Effector memory CD8-positive, alpha-beta T cell (primary cell): Measurements from ENCODE around the gene ABHD17A.
A peak's percentile ranks its signal among the peaks of the same experiment; 100 is the strongest.

Source experiments
- ATAC-seq: fragments of 150-1000 bp; cut with Tn5 transposase; replicated peaks from 2 replicates; pipeline ENCODE4 v1.10.0; 2021; ENCODE audit warnings: mild to moderate bottlenecking, moderate library complexity
- DNase-seq, 3 experiments: peaks; one replicate each; pipeline ENCODE4 v3.0.0; 2021
- H3K27ac Mint-ChIP-seq, 2 donors: one replicate each; pipeline ENCODE4 v1.8.0; 2022; ENCODE audit warnings: mild to moderate bottlenecking in 2 of 2, mixed read lengths in 2 of 2, moderate library complexity in 2 of 2
- H3K27me3 Mint-ChIP-seq, 2 donors: one replicate each; pipeline ENCODE4 v1.8.0; 2022; ENCODE audit warnings: mixed read lengths in 2 of 2
- H3K36me3 Mint-ChIP-seq: one replicate; pipeline ENCODE4 v1.8.0; 2022; ENCODE audit warnings: mild to moderate bottlenecking, moderate library complexity, mixed read lengths; ENCODE audit not compliant: insufficient read depth
- H3K4me1 Mint-ChIP-seq, 2 donors: one replicate each; pipeline ENCODE4 v1.8.0; 2022; ENCODE audit warnings: low read depth in 2 of 2, mixed read lengths in 2 of 2
- H3K4me3 Mint-ChIP-seq, 2 donors: one replicate each; pipeline ENCODE4 v1.8.0; 2022; ENCODE audit warnings: mild to moderate bottlenecking in 2 of 2, mixed read lengths in 2 of 2, moderate library complexity in 2 of 2
- H3K9me3 Mint-ChIP-seq, 2 donors: one replicate each; pipeline ENCODE4 v1.8.0; 2022; ENCODE audit warnings: mixed read lengths in 2 of 2

ABHD17A gene

GRCh38 chr19:1873524-1874473 lies 11.5 kb downstream of the ABHD17A start:
- no peak for DNase-seq
- Mint-ChIP-seq H3K27ac (peak overlapping the region; percentile 92 to 96), H3K9me3 (no peaks in the 10 kb centered on the region), H3K36me3 (peaks cover 67% of the 10 kb centered on the region), H3K4me3 (peak overlapping the region; percentile 96 to 99), H3K4me1 (peaks cover 31 to 33% of the 10 kb centered on the region in 2 donors), H3K27me3 (no peaks in the 10 kb centered on the region)
- ATAC-seq: no peak

- peak overlapping the region; percentile 96 to 99 for H3K4me3 Mint-ChIP-seq
- ATAC-seq: no peak
Measured at GRCh38 chr19:1872807-1873523, 12.3 kb downstream of the ABHD17A start.

GRCh38 chr19:1871630-1872029 lies 13.7 kb downstream of the ABHD17A start:
- DNase-seq (no peak), ATAC-seq (no peak)
- Mint-ChIP-seq H3K4me3 (no peak overlapping the region), H3K9me3 (no peaks in the 10 kb centered on the region), H3K36me3 (peaks cover 60% of the 10 kb centered on the region), H3K4me1 (peaks cover 32 to 33% of the 10 kb centered on the region in 2 donors), H3K27me3 (no peaks in the 10 kb centered on the region), H3K27ac (no peak overlapping the region)

More at GRCh38 chr19:1872807-1873523, 12.3 kb downstream of the ABHD17A start:
- Mint-ChIP-seq H3K9me3 (no peaks in the 10 kb centered on the region), H3K4me1 (peaks cover 32 to 33% of the 10 kb centered on the region in 2 donors), H3K27me3 (no peaks in the 10 kb centered on the region), H3K36me3 (peaks cover 66% of the 10 kb centered on the region), H3K27ac (peak overlapping the region in 1 of 2 donors; percentile 96)
- no peak for DNase-seq

GRCh38 chr19:1871140-1871597 lies 14.1 kb downstream of the ABHD17A start:
- H3K4me3 Mint-ChIP-seq: no peak overlapping the region
- DNase-seq: no peak
- H3K36me3 Mint-ChIP-seq: peaks cover 55% of the 10 kb centered on the region
- H3K4me1 Mint-ChIP-seq: peaks cover 28 to 29% of the 10 kb centered on the region in 2 donors
- no peaks in the 10 kb centered on the region for H3K27me3 Mint-ChIP-seq
- H3K27ac Mint-ChIP-seq: peak overlapping the region in 1 of 2 donors; percentile 74
- no peaks in the 10 kb centered on the region for H3K9me3 Mint-ChIP-seq
- no peak for ATAC-seq

- Mint-ChIP-seq H3K27ac (no peak overlapping the region), H3K4me3 (no peak overlapping the region), H3K27me3 (no peaks in the 10 kb centered on the region), H3K4me1 (peaks cover 10 to 17% of the 10 kb centered on the region in 2 donors), H3K9me3 (no peaks in the 10 kb centered on the region), H3K36me3 (peaks cover 47% of the 10 kb centered on the region)
- ATAC-seq (no peak), DNase-seq (no peak)
Measured at GRCh38 chr19:1868971-1869370, 16.3 kb downstream of the ABHD17A start.

- H3K4me3 Mint-ChIP-seq: no peak overlapping the region
Measured at GRCh38 chr19:1867349-1867724, 18.0 kb downstream of the ABHD17A start.

GRCh38 chr19:1866693-1867348 lies 18.5 kb downstream of the ABHD17A start:
- ATAC-seq: no peak
- Mint-ChIP-seq H3K4me1 (peaks cover 13 to 14% of the 10 kb centered on the region in 2 donors), H3K27ac (peak overlapping the region in 1 of 2 donors; percentile 38), H3K9me3 (no peaks in the 10 kb centered on the region), H3K27me3 (no peaks in the 10 kb centered on the region), H3K4me3 (no peak overlapping the region), H3K36me3 (peaks cover 40% of the 10 kb centered on the region)
- no peak for DNase-seq

More at GRCh38 chr19:1867349-1867724, 18.0 kb downstream of the ABHD17A start:
- Mint-ChIP-seq H3K27ac (peak overlapping the region in 1 of 2 donors; percentile 38), H3K36me3 (peaks cover 40% of the 10 kb centered on the region), H3K4me1 (peaks cover 10 to 11% of the 10 kb centered on the region in 2 donors), H3K27me3 (no peaks in the 10 kb centered on the region), H3K9me3 (no peaks in the 10 kb centered on the region)
- ATAC-seq: no peak
- no peak for DNase-seq

- Mint-ChIP-seq H3K9me3 (no peaks in the 10 kb centered on the region), H3K27ac (peak overlapping the region in 1 of 2 donors; percentile 55), H3K4me3 (peak overlapping the region; percentile 74 to 75), H3K4me1 (peaks cover 21 to 24% of the 10 kb centered on the region in 2 donors), H3K36me3 (peaks cover 44% of the 10 kb centered on the region), H3K27me3 (no peaks in the 10 kb centered on the region)
- ATAC-seq (no peak), DNase-seq (no peak)
Measured at GRCh38 chr19:1865172-1866010, 19.9 kb downstream of the ABHD17A start.

GRCh38 chr19:1864480-1865171 lies 20.7 kb downstream of the ABHD17A start:
- H3K36me3 Mint-ChIP-seq: peaks cover 38% of the 10 kb centered on the region
- peak; percentile 12 for ATAC-seq
- H3K27ac Mint-ChIP-seq: peak overlapping the region in 1 of 2 donors; percentile 55
- H3K9me3 Mint-ChIP-seq: no peaks in the 10 kb centered on the region
- H3K27me3 Mint-ChIP-seq: no peaks in the 10 kb centered on the region
- peaks cover 20 to 26% of the 10 kb centered on the region in 2 donors for H3K4me1 Mint-ChIP-seq
- H3K4me3 Mint-ChIP-seq: peak overlapping the region; percentile 74 to 75
- DNase-seq: peak in 2 of 3 experiments; percentile 45 to 53

GRCh38 chr19:1863638-1864479 lies 21.4 kb downstream of the ABHD17A start:
- Mint-ChIP-seq H3K4me1 (peaks cover 21 to 29% of the 10 kb centered on the region in 2 donors), H3K9me3 (no peaks in the 10 kb centered on the region), H3K36me3 (peaks cover 43% of the 10 kb centered on the region), H3K27me3 (no peaks in the 10 kb centered on the region), H3K4me3 (peak overlapping the region; percentile 74 to 75), H3K27ac (peak overlapping the region in 1 of 2 donors; percentile 55)
- ATAC-seq (peak; percentile 70), DNase-seq (peak; percentile 88 to 89 (median 89))

- Mint-ChIP-seq H3K36me3 (peaks cover 45% of the 10 kb centered on the region), H3K9me3 (no peaks in the 10 kb centered on the region), H3K4me3 (peak within 1 kb of the TSS; percentile 99), H3K27ac (peak within 1 kb of the TSS; percentile 97 to 98), H3K4me1 (peaks cover 19 to 29% of the 10 kb centered on the region in 2 donors), H3K27me3 (no peaks in the 10 kb centered on the region)
- no peak for DNase-seq
- ATAC-seq: peak; percentile 0
Measured at GRCh38 chr19:1863328-1863637, 22.0 kb downstream of the ABHD17A start, which contains the start of gene KLF16. TSS of gene KLF16 (minus strand) at chr19:1863579. CDS start at chr19:1863497, 82 bp downstream.
